Cardiac fibroblast (primary cell): Measurements from ENCODE around the gene XPA.

Source experiments
- DNase-seq, 2 donors: peaks; one replicate each; pipeline versions ENCODE4 v3.0.0 to v3.0.0-alpha.2; 2010; ENCODE audit warnings: low read depth in 2 of 2
- H3K4me3 ChIP-seq, 2 donors: replicated peaks in 1 of 2; 1 replicate in 1 of 2; 2 replicates in 1 of 2; pipeline ENCODE4 v1.5.1; 2011; ENCODE audit warnings: low read depth in 2 of 2, low read length in 2 of 2, mild to moderate bottlenecking in 2 of 2, moderate library complexity in 1 of 2
- TF ChIP-seq, protein P1 (sequence below): IDR thresholded peaks from one replicate; pipeline ENCODE4 v1.5.1; 2011; ENCODE audit warnings: low read depth, mild to moderate bottlenecking, low read length, inconsistent platforms

XPA gene

DNA sequence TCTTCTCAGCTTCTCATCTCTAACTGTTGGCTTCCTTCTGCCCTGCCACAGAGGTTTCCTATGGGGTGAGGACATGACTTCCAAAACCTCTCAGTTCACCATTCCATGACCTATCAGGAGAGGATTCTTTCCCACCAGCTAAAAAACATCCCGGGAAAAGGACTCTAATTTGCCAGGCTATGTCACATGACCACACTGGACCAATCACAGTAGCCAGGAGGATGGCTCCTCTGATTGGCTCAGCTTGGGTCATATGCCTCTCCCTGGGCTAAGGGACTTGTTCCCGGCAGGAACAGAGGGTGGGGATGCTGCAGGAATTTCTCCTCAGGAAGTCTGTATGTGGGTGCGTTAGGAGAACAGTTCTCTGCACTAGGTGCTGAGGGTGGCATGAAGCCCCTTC lies 40.3 kb upstream of the XPA start:
- TF ChIP-seq, protein P1, sequence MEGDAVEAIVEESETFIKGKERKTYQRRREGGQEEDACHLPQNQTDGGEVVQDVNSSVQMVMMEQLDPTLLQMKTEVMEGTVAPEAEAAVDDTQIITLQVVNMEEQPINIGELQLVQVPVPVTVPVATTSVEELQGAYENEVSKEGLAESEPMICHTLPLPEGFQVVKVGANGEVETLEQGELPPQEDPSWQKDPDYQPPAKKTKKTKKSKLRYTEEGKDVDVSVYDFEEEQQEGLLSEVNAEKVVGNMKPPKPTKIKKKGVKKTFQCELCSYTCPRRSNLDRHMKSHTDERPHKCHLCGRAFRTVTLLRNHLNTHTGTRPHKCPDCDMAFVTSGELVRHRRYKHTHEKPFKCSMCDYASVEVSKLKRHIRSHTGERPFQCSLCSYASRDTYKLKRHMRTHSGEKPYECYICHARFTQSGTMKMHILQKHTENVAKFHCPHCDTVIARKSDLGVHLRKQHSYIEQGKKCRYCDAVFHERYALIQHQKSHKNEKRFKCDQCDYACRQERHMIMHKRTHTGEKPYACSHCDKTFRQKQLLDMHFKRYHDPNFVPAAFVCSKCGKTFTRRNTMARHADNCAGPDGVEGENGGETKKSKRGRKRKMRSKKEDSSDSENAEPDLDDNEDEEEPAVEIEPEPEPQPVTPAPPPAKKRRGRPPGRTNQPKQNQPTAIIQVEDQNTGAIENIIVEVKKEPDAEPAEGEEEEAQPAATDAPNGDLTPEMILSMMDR: no peak
- H3K4me3 ChIP-seq: no peak overlapping the region
- DNase-seq: peak; percentile 8 to 18

DNA sequence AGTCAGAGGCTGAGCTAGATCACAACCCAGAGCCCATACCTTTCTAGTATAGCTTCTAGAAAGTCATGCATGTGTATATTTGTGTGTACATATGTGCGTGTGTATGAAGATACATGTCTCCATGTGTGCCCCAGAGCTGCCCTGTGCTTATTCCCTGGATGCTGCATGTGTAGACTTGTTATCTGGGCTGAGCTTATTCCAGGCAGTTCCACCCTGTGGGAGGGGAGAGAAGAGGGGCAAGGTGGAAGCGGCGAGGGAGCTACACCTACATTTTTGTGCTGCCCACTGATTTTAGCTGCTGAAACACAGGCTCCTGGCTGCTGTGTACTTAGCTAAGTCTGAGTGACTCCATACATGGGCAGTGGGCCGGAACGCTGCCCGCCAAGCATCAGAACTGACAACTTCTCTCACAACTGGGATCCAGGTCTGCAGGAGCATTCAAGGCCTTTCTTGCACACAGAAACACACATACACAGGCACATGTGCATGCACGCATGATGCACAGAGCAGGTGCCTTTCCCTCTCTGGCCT lies 38.0 kb upstream of the XPA start:
- TF ChIP-seq, protein P1: no peak
- DNase-seq: no peak

DNA sequence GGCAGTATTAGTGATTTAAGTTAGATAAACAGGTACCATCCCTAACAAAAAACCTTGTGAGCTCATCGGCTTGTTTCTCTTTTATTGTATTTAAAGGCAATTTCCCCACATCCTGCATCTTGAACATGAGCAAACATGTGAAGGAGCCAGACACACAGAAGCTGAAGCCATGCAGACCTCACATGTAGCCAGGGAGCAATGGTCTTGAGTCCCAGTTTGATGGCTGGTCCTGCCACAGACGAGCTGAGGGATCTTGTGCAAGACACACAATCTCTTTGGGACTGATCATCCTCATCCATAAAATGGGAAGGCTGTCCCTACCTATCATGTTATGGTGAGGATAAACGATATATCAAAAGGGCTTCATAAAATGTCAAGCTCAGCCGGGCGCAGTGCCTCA lies 29.6 kb upstream of the XPA start:
- H3K4me3 ChIP-seq: no peak overlapping the region
- DNase-seq: no peak
- TF ChIP-seq, protein P1: no peak

More for the DNA sequence above, 38.0 kb upstream of the XPA start:
- H3K4me3 ChIP-seq: no peak overlapping the region

DNA sequence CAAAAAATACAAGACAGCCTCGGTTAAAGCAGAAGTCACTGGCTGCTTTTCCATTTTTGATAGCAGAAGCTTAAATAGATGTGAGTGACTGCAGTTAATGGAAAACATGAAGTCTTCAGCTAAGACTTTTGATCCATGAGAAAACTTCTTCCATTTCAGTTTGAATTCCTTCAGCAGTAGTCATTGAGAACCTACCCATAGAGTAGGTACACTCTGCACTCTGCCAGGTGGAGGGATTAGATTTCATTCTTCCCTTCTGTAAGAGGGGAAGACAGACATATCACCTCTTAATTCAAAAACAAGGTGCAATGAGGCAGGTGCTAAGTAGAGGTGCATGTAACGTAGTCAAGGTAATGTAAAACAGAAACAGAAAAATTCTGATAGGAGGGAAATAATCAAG lies 26.7 kb upstream of the XPA start:
- DNase-seq: no peak
- TF ChIP-seq, protein P1: no peak
- no peak overlapping the region for H3K4me3 ChIP-seq

DNA sequence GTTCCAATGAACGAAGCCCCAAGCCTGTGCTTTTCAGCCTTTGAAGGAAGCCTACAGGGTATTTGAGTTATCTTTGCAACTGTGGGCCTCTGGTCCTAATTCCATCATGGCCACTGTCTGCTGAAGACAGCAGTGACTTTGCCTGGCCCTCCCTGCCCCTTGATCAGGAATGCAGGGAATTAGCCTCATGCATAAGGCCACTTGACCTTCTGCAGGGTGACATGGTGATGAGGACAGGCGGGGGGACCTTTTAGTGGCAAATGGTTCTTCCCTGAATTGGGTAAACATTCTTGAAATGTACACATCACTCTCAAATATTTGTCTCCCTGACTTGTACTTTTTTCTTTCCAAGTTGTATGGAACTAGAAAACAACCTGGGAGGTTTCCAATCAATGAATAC lies 25.2 kb upstream of the XPA start:
- DNase-seq: no peak
- no peak overlapping the region for H3K4me3 ChIP-seq
- TF ChIP-seq, protein P1: no peak

DNA sequence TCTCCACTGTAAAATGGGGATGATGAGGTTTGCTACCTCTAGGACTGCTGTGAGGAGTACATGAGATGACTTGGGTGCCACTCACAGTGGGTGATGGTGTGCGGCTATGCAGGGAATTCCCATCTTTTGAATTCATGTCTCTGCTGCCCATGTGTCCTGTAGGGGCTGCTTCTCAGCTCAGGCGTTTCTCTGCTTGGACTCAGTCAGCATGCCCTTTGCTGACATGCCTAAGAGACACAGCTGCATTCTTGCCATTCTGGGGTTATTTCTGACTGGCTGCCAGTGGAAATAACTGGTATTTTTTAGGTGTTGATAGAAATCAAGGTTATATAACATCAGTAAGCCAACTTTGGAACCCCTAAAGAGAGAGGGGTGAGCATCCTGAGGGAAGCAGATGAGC lies 24.3 kb upstream of the XPA start:
- TF ChIP-seq, protein P1: no peak
- H3K4me3 ChIP-seq: no peak overlapping the region
- DNase-seq: no peak

DNA sequence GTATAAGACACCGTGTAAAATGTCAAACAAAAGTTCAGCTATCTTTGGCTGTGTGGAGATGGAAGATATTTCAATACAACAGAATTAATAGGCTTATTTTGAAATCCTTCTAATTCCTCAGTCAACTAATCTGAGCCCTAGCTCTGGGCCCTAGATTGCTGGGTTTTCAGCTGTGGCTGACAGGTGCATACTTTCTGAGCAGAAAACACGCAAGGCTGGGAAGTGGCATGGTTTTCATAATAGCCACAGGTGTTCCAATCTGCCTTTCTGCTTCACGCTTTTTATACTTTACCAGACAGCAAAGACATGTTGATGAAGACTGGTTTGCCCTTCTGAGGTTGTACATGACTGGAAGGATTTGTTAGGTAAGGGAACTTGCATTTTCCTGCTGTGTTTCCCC lies 20.7 kb upstream of the XPA start:
- DNase-seq: no peak
- TF ChIP-seq, protein P1: no peak
- H3K4me3 ChIP-seq: no peak overlapping the region
